Gastroesophageal sphincter (tissue), 4 donors: Measurements from ENCODE around the gene CAPN10. TPM values are rescaled to one million over a fixed set of nuclear protein-coding genes. Genes with fewer than 3 reads are reported as not detected.

Experiments
- ATAC-seq: fragments of 150-250 bp; one replicate; pipeline ENCODE4 v1.9.1; 2016; ENCODE audit warnings: mild to moderate bottlenecking, moderate library complexity
- H3K27ac ChIP-seq, 4 donors: fragments of 200-600 bp; sonication (generic) in 3 of 4; 1 replicate in 3 of 4; 2 replicates in 1 of 4; pipeline ENCODE4 v1.5.1; 2016 to 2019
- H3K27me3 ChIP-seq: fragments of 200-600 bp; sonication (generic); one replicate; pipeline ENCODE4 v1.5.1; 2019
- H3K36me3 ChIP-seq, 2 donors: fragments of 200-600 bp; sonication (generic); one replicate each; pipeline ENCODE4 v1.5.1; 2019; ENCODE audit warnings: control low read depth in 1 of 2
- H3K4me1 ChIP-seq, 3 donors: fragments of 200-600 bp; sonication (generic); 1 replicate in 2 of 3; 2 replicates in 1 of 3; pipeline ENCODE4 v1.5.1; 2016 to 2019; ENCODE audit warnings: control low read depth in 2 of 3
- H3K4me3 ChIP-seq, 2 donors: fragments of 200-600 bp; sonication (generic); one replicate each; pipeline ENCODE4 v1.5.1; 2019; ENCODE audit warnings: mild to moderate bottlenecking in 1 of 2, moderate library complexity in 1 of 2
- H3K9me3 ChIP-seq, 3 donors: fragments of 200-600 bp; sonication (generic); one replicate each; pipeline ENCODE4 v1.5.1; 2017 to 2019; ENCODE audit warnings: control low read depth in 2 of 3
- EP300 ChIP-seq: sonication (generic); formaldehyde crosslinking; IDR thresholded peaks from one replicate; pipeline ENCODE4 v1.6.1; 2017; ENCODE audit warnings: antibody characterized with exemption, mild to moderate bottlenecking
- POLR2A ChIP-seq, 2 donors: fragments of 450-650 bp; IDR thresholded peaks; one replicate each; pipeline ENCODE4 v1.6.1; 2017; ENCODE audit warnings: antibody characterized with exemption in 2 of 2, mild to moderate bottlenecking in 2 of 2, moderate library complexity in 1 of 2
- POLR2AphosphoS5 ChIP-seq: sonication (generic); formaldehyde crosslinking; IDR thresholded peaks from one replicate; pipeline ENCODE4 v1.6.1; 2017; ENCODE audit warnings: antibody characterized with exemption
- WGBS, 2 donors: methylation state at CpG; one replicate each; pipeline ENCODE4 v1.1.5; 2018; ENCODE audit warnings: low coverage in 1 of 2; 5-methylcytosine and 5-hydroxymethylcytosine counted together
- total RNA-seq, 4 donors: library from RNA; depleted of rRNA; stranded (reverse); fragments of >200 nt; gene quantifications; one replicate each; pipeline ENCODE4 v1.1.0, GENCODE V29; 2016
- TF ChIP-seq, protein P1 (sequence below), 4 experiments: fragments of 200-600 bp in 2 of 4; fragments of 450-650 bp in 2 of 4; sonication (generic) in 1 of 4; IDR thresholded peaks; one replicate each; pipeline ENCODE4 v1.5.1; 2017 to 2019; ENCODE audit warnings: antibody characterized with exemption in 4 of 4, mild to moderate bottlenecking in 2 of 4, moderate library complexity in 2 of 4

The CAPN10 gene
- total RNA-seq, 4 donors from 2014 or later, result 19.2 to 34.7 (median 23.2) TPM

DNA sequence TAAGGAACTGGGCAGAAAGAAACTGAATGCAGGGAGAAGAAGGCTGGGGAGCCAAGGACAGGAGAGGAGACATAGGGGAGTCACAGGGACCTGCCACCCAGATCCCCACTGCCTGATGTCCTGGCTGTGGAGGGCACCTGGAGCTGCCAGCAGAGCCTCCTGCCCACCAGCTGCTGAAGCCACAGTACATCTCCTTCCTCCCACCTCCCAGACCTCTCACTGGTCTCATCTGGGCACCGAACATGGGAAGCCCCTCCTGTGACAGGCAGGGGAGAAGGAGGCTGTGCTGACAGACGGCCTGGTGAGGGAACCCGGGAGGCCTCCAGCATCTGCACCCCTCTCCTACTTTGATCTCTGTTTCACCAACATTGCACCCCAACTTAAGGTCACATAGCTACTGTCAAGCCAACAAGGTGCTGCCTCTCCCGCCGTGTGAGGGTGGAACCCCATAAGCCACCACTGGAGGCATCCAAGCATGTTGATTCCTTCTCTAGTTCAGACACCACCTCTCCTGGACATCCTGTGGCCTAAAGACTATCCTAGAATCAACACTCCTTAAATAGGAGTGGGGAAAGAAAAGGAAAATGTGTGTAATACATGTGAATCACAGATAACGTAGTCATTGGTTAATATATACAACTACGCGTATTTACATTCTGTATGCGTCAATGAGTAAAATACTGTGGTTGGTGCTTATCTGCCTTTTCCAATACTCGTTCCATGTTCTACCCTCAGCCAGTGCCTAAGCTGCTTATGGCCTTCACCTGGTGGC lies 21.8 kb upstream of the CAPN10 start:
- H3K4me3 ChIP-seq, result no peak overlapping the region
- H3K4me1 ChIP-seq, result peaks cover 4 to 67% (median 33%) of the 10 kb centered on the region in 3 donors
- ATAC-seq, result no peak
- H3K9me3 ChIP-seq, result no peaks in the 10 kb centered on the region
- H3K27me3 ChIP-seq, result no peaks in the 10 kb centered on the region
- H3K36me3 ChIP-seq, result no peaks in the 10 kb centered on the region
- TF ChIP-seq, protein P1, sequence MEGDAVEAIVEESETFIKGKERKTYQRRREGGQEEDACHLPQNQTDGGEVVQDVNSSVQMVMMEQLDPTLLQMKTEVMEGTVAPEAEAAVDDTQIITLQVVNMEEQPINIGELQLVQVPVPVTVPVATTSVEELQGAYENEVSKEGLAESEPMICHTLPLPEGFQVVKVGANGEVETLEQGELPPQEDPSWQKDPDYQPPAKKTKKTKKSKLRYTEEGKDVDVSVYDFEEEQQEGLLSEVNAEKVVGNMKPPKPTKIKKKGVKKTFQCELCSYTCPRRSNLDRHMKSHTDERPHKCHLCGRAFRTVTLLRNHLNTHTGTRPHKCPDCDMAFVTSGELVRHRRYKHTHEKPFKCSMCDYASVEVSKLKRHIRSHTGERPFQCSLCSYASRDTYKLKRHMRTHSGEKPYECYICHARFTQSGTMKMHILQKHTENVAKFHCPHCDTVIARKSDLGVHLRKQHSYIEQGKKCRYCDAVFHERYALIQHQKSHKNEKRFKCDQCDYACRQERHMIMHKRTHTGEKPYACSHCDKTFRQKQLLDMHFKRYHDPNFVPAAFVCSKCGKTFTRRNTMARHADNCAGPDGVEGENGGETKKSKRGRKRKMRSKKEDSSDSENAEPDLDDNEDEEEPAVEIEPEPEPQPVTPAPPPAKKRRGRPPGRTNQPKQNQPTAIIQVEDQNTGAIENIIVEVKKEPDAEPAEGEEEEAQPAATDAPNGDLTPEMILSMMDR (IDR thresholded peaks at IDR 0.05), result no peak
- no peak for TF ChIP-seq POLR2A (IDR thresholded peaks at IDR 0.05)
- TF ChIP-seq POLR2AphosphoS5, result no peak
- no peak for TF ChIP-seq EP300
- WGBS, 2 donors, result 85 to 91% methylated on average over 7 of the region's 10 CpGs
- H3K27ac ChIP-seq, result peak overlapping the region in 1 of 4 donors; percentile 98

DNA sequence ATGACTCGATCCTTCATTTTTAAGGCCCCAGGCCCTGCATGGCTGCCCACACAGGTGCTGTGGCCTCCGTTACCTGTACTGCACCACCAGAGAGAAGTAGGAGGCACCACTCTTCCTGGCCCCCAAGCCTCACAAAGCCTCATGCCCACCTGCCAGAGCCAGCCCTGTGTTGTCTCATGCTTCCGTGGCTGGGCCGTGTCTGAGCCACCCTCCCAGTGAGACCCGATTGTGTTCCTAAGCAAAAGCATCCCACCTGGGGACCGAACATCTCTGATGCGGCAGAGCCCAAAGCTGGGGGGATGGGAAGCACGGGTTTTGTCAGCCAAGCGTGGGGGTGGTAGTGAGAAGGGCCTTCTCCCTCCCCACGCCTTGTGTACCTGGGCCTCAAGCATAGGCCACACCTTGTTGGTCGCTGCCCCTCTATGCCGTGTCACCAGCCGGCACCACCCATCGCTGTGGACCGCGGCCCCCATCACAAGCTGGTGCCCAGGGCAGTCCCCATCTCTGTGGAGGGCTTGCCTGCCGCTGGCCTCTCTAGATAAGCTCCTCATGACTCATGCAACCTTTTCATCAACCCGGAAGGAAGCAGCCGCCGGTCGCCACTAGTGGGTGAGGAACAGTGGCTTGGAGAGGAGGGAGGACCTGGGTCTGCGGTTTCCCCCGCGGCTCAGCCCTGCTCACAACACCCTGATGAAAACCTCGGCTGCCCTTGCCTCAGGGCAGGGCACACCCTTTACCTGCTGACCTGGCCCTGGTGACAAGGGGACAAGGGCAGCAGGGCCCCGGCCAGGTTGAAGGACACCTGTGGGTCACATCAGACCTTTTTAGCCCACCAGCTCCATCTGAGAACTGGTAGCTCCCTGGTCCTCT lies 21.0 kb upstream of the CAPN10 start:
- Histone ChIP-seq H3K27me3 (no peaks in the 10 kb centered on the region), H3K27ac (peak overlapping the region in 3 of 4 donors; percentile 97 to 99 (median 98)), H3K36me3 (no peaks in the 10 kb centered on the region), H3K9me3 (no peaks in the 10 kb centered on the region), H3K4me3 (peak overlapping the region in 1 of 2 donors; percentile 68), H3K4me1 (peaks cover 4 to 70% (median 39%) of the 10 kb centered on the region in 3 donors)
- TF ChIP-seq, protein P1 (IDR thresholded peaks at IDR 0.05), result no peak
- TF ChIP-seq POLR2AphosphoS5, result peak; percentile 19
- no peak for ATAC-seq
- WGBS, 2 donors, result 100% methylated on average over 1 to 2 of the region's 26 CpGs

DNA sequence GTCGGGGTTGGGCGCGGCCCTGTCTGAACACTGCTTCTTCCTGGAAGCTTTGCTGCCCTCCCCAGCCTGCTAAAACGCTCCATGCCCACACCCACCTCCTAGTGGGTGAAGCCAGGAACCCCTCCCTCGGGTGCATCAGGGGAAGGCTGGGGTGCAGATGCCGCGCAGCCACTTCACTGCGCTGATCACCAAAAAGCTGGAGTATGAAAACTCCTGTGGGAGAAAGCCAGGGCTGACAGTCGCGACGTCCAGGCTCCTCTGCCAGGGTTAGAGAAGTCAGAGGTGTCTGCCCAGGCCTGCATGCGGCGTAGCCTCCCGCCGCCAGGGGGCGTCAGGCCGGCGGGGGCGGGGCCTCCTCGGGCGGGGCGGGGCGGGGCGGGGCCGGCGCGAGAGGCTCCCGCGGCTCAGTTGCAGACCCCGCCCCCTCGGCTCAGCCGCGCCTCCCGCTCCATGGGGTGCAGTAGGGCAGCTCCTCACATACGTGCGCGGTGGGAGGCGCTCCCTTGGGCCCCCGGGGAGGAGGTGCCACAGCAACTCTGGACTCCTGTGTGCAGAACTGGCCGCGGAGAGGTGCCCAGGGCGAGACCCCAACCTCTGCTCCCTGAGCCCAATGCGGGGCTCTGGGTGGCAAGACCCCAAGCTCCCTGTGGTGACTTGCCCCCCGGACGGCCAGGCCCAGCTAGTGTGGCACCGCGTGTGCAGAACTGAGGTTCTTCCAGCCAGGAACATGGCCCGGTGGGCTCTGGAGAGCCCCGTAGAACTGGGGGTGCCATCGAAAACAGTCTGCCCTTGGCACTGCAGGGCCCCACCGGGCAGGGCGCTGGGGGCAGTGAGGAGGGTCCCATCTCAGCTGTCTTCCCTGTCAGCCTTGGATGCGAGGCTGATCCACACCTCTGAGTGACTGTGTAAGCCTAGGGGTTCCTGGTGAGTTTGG lies 20.1 kb upstream of the CAPN10 start:
- Histone ChIP-seq H3K27me3 (no peaks in the 10 kb centered on the region), H3K4me1 (peaks cover 4 to 75% (median 43%) of the 10 kb centered on the region in 3 donors), H3K27ac (peak overlapping the region; percentile 2 to 99 (median 98)), H3K36me3 (peaks cover 0 to 4% of the 10 kb centered on the region in 2 donors), H3K9me3 (no peaks in the 10 kb centered on the region), H3K4me3 (peak overlapping the region; percentile 26 to 68)
- ATAC-seq, result peak; percentile 85
- no peak for TF ChIP-seq EP300
- peak in 1 of 2 donors; percentile 16 for TF ChIP-seq POLR2A (IDR thresholded peaks at IDR 0.05)
- no peak for TF ChIP-seq POLR2AphosphoS5
- TF ChIP-seq, protein P1 (IDR thresholded peaks at IDR 0.05), result peak in 3 of 4 experiments; percentile 56 to 95 (median 73)
- WGBS, 2 donors, result 13 to 20% methylated on average over 2 to 9 of the region's 53 CpGs

DNA sequence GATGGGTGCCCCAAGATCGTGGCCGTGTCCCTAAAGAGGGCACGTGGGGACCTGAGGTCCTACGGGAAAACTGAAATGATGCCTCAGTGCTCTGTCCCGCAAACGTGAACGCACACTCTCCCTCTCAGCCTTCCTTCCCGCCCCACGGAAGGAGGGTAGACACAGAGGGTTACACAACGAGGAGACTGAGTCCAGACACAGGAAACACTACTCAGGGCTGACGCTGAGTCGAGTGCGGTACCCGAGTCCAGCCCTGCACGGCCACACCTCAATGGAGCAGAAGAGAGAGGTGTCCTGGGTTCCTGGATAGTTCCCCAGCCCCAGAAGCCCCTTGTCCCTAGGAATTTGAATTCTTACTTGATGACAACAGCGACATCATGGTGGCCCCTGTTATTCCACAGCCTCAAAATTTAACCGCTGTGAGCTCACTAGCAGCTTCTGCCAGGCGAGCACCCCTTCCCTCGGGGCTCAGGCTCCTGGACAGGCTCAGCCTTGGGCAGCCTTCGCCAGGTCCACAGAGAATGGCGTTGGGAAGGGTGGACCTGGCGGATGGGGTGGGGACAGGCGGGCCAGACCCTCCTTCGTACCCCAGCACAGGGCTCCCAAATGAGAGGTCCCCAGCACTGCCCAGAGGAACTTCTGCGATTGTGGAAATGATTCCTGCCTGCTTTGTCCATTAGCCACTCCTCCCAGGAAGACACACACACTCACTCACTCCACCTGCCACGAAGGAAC lies 19.2 kb upstream of the CAPN10 start:
- WGBS, 2 donors, result 35 to 48% methylated on average over 10 of the region's 26 CpGs

More for the DNA sequence above, 19.2 kb upstream of the CAPN10 start:
- ATAC-seq, result no peak
- peak overlapping the region; percentile 68 for H3K4me3 ChIP-seq
- TF ChIP-seq POLR2A (IDR thresholded peaks at IDR 0.05) (no peak), EP300 (no peak), POLR2AphosphoS5 (no peak)
- TF ChIP-seq, protein P1 (IDR thresholded peaks at IDR 0.05), result no peak
- H3K9me3 ChIP-seq, result no peaks in the 10 kb centered on the region
- no peaks in the 10 kb centered on the region for H3K27me3 ChIP-seq
- H3K4me1 ChIP-seq, result peaks cover 4 to 75% (median 38%) of the 10 kb centered on the region in 3 donors
- peak overlapping the region; percentile 87 to 99 (median 98) for H3K27ac ChIP-seq
- peaks cover 0 to 11% of the 10 kb centered on the region in 2 donors for H3K36me3 ChIP-seq
